NT2/D1 (cell line): ENCODE data around the gene PCDHGB6.

Experiments
- SUZ12 ChIP-seq: IDR thresholded peaks from 2 replicates; pipeline ENCODE4 v1.6.1; 2011; ENCODE audit not compliant: insufficient read length, insufficient read depth; ENCODE audit errors: extremely low read depth
- ZNF274 ChIP-seq: IDR thresholded peaks from 2 replicates; pipeline ENCODE4 v1.6.1; 2011; ENCODE audit warnings: mild to moderate bottlenecking, low read depth, low read length

- TF ChIP-seq ZNF274 (no peak), SUZ12 (no peak)
Observed at GRCh38 chr5:141412854-141413539, 5.2 kb downstream of the PCDHGB6 start, which contains the start of gene PCDHGA10.
